Astrocyte of the spinal cord (primary cell): ENCODE measurements around the gene CLDN1.

Experiments used
- DNase-seq: peaks from one replicate; pipeline ENCODE4 v3.0.0; 2011; ENCODE audit warnings: low read depth, low spot score
- H3K4me3 ChIP-seq: 2 replicates; pipeline ENCODE4 v1.5.1; 2011; ENCODE audit warnings: low read depth, mild to moderate bottlenecking, low read length, moderate library complexity
- in situ Hi-C: cut with HindIII; loops from 2 replicates; pipeline ENCODE4 v1.10.0; 2017; ENCODE audit warnings: low sequenced_read_pairs
- TF ChIP-seq, protein P1 (sequence below): IDR thresholded peaks from 2 replicates; pipeline ENCODE4 v1.5.1; 2012; ENCODE audit warnings: low read depth, mild to moderate bottlenecking, low read length, inconsistent platforms

CLDN1 gene

DNA sequence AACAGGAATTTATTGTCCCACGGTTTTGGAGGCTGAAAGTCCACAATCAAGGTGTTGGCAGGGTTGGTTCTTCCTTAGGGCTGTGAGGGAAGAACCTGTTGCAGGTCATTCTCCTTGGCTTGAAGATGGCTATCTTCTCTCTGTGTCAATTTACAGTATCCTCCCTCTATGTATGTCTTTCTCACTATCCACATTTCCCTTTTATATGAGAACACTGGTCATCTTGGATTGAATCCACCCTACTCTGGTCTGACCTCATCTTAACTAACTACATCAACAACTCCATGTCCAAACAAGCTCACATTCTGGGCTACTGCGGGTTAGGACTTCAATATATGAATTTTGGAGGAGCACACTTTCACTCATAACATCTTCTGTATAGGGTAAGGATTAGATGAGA, 61.9 kb downstream of the CLDN1 start:
- H3K4me3 ChIP-seq: no peak overlapping the region
- DNase-seq: peak; percentile 20
- in situ Hi-C loops: no loop called here
- TF ChIP-seq, protein P1, sequence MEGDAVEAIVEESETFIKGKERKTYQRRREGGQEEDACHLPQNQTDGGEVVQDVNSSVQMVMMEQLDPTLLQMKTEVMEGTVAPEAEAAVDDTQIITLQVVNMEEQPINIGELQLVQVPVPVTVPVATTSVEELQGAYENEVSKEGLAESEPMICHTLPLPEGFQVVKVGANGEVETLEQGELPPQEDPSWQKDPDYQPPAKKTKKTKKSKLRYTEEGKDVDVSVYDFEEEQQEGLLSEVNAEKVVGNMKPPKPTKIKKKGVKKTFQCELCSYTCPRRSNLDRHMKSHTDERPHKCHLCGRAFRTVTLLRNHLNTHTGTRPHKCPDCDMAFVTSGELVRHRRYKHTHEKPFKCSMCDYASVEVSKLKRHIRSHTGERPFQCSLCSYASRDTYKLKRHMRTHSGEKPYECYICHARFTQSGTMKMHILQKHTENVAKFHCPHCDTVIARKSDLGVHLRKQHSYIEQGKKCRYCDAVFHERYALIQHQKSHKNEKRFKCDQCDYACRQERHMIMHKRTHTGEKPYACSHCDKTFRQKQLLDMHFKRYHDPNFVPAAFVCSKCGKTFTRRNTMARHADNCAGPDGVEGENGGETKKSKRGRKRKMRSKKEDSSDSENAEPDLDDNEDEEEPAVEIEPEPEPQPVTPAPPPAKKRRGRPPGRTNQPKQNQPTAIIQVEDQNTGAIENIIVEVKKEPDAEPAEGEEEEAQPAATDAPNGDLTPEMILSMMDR: no peak

DNA sequence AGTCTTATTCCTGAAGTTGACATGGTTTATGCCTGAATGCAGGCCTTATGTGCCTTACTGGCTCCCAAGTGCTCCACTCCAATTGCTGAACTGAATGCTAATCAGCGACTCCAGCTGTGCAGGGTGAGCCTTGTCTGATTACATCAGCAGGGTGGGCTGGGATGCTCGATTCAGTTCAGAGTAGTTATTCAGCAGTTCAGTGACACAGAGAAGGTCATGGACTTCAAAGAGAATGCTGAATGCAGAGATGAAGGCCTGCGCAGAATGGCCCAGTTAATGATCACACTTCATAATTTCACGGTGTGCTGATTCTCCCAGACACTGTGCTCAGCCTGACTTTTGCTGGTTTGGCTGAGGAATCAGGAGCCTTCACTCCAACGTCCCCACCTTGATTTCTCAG, 63.6 kb downstream of the CLDN1 start:
- peak; percentile 32 for DNase-seq
- TF ChIP-seq, protein P1: no peak
- in situ Hi-C loops: no loop called here
- no peak overlapping the region for H3K4me3 ChIP-seq
